ENCODE data around the gene CLDN34.

Gene CLDN34

DNA sequence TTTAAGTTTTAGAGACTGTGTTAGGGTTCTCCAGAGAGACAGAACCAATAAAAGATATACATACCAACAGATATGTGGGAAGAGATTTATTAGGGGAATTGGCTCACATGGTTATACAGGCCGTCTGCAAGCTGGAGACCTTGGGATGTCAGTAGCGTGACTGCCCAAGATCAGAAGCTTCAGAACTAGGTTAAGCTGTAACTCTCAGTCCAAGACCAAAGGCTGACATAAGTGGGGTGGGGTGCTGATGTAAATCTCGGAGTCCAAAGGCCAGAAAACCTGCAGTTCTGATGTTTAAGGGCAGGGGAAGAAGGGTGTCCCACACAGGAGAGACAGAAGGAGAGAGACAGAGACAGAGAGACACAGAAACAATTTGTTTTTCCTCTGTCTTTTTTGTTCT lies 10.5 kb downstream of the CLDN34 start:
- in situ Hi-C loops (cut with MboI; ENCODE audit: low sequenced_read_pairs) = loop anchor here (25.0 kb wide), 1 partner anchor 90 kb away; no protein-coding TSS in a partner anchor

DNA sequence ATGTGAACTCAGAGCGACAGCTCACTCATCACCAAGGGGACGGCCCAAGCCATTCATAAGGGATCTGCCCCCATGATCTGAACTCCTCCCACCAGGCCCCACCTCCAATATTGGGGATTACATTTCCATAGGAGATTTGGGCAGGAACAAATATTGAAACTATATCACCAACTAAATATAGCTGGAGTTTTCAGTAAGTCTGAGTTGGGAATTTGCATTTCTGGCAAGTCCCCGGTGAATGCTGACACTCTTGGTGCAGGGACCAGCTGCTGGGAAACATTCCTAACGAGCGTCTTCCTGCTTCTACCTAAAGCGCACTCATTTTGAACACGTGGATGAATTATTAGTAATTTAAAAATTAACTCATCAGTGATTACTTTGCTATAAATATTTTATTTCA lies 13.2 kb downstream of the CLDN34 start:
- in situ Hi-C loops (cut with MboI; ENCODE audit: low sequenced_read_pairs) = loop anchor here (25.0 kb wide), 1 partner anchor 93 kb away; no protein-coding TSS in a partner anchor

DNA sequence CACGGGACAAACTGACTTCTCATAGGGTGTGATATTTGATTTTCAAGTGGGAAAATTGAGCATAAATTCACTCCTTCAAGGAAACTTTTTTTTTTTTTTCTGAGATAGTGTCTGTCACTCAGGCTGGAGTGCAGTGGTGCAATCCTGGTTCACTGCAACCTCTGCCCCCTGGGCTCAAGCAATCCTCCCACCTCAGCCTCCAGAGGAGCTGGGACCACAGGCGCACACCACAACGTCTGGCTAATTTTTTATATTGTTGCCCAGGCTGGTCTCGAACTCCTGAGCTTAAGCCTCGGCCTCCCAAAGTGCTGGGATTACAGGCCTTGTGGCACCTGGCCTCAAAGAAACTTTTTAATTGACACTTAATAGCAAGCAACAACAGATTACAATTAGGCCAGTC lies 13.8 kb downstream of the CLDN34 start:
- in situ Hi-C loops (cut with MboI; ENCODE audit: low sequenced_read_pairs) = loop anchor here (25.0 kb wide), 1 partner anchor 94 kb away; no protein-coding TSS in a partner anchor

DNA sequence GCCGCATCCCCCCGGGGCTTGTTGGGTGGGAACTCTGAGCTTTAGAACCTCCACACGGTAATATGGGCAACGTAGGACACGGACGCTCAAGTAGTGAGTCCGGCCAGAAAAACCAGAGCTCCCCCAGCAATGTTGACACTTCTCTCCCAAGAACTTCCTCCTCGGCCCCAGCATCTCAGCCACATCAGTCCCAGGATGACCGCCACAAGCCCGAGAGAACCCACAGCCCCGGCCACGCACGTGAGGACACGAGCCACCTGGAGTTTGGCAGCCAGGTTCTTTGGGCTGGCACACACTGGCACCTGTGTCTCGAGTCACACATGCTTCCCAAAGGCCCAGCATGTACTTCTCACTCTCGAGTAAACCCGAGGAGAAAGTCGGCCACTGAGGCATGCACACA lies 16.3 kb downstream of the CLDN34 start:
- in situ Hi-C loops (cut with MboI; ENCODE audit: low sequenced_read_pairs) = loop anchor here (25.0 kb wide), 1 partner anchor 96 kb away; no protein-coding TSS in a partner anchor

DNA sequence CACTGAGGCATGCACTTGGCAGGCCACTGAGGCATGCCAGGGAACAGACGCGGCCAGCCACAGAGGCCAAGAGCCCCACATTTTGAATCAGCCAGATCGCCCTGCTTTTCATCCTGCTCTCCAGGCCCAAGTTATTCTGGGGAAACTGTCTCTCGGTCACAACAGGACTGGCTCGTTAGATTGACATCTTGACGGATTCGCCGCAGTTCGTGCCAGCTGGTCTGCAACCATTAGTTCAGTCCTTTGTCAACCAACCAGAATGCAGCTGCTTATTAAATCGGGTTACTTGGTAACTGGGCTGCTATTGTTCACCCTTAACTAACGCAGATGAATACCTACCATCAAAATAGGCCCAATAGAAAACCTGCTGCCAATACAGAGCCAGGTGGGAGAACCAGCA lies 16.7 kb downstream of the CLDN34 start:
- in situ Hi-C loops (cut with MboI; ENCODE audit: low sequenced_read_pairs) = loop anchor here (25.0 kb wide), 1 partner anchor 97 kb away; no protein-coding TSS in a partner anchor

DNA sequence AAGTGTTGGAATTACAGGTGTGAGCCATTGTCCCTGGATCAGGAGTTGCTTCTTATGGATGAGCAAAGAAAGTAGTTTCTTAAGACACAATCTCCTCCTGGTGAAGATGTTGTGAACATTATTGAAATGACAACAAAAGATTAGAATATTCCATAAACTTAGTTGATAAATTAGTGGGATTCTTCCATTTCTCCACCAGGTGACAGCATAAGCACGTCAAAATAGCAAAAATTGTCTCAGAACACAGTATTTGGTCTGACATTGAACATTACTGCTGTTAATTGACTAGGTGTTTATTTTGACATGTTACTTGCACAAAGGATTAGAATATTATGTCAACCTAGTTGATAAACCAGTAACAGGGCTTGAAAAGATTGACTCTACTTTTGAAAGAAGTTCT lies 21.6 kb downstream of the CLDN34 start:
- in situ Hi-C loops (cut with MboI; ENCODE audit: low sequenced_read_pairs) = loop anchor here (25.0 kb wide), 1 partner anchor 101 kb away; no protein-coding TSS in a partner anchor

DNA sequence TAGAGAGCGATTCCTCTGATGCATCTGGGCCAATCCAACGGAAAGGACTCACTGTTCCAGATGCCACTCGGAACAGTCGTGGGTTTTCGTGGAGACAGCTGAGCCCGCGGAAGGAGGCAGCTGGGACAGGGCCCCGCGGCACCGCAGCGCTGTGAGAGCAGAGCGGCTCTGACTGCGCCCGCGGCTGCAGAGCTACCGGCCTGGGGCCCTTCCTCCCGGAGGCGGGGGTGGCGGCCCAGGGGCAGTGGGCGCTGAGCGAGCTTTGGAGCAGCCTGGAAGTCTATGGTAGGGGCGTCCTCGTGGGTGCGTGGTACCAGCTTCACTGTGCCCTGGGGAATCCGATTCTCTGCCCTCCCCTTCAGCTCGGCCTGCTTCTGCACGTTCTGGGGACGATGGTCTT lies 24.9 kb downstream of the CLDN34 start:
- in situ Hi-C loops (cut with MboI; ENCODE audit: low sequenced_read_pairs) = loop anchor here (10.0 to 25.0 kb wide), 2 partner anchors 105 to 123 kb away; no protein-coding TSS in a partner anchor

DNA sequence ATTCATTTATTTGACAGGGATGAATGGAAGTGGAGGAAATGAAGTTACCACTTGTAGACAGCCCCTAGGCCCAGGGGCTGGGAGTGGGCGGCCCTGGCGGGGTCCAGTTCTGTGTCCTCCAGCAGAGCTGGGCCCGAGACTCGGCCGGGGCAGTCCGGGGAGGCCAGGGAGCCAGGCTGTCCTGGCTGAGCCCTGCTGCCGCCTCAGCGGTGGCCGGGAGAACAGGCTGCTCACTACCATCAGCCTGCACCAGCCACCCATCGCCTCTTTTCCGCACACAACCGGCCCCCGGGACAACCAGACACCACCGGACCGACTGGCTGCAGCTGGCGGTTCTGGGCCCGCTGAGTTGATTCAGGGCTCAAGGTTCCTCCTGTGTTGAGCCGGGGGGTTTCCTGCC lies 25.6 kb downstream of the CLDN34 start:
- in situ Hi-C loops (cut with MboI; ENCODE audit: low sequenced_read_pairs) = loop anchor here (10.0 to 25.0 kb wide), 2 partner anchors 105 to 122 kb away; no protein-coding TSS in a partner anchor

DNA sequence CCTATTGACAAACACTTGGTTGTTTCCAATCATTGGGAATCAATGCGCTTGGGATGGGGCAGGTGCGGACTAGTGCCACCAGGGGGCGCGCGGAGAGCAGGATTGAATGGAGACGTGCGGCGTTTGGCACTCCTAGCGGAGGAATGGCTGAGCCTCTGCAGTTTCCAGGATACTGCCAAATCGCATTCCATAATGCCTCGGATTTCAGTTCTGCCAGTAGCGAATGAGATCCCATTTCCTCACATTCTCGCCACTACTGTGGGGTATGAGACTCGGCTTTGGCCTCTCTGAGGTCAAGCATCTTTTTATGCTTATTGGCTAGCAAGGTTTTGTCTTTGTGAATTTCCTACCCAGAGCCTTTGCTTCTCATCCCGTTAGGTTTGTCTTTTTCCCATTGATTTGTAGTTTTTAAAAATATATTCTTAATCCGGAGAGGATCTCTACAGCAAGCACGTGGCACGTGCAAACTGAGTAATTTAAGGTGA lies 28.7 kb downstream of the CLDN34 start:
- in situ Hi-C loops (cut with MboI; ENCODE audit: low sequenced_read_pairs) = loop anchor here (10.0 to 25.0 kb wide), 2 partner anchors 109 to 119 kb away; no protein-coding TSS in a partner anchor

DNA sequence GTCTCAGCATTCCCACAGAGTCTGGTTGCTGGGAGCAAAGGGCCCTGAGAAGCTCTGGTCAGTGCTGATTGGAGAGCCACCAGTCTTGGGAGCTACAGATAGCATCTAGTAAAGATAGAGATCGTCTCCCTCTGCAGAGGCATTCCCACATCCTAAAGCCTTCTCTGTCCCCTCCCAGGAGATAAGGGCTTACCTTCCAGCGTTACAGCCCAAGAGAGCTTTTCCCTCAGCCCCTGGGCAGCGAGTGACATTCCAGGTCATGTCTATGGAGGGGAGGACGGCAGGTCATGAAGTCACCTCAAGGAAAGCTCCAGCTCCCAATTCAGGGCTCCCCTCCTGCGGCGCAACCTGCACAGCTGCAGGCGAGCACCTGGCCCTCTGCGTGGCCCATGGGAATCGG lies 29.9 kb downstream of the CLDN34 start:
- in situ Hi-C loops (cut with MboI; ENCODE audit: low sequenced_read_pairs) = loop anchor here (10.0 to 25.0 kb wide), 2 partner anchors 110 to 118 kb away; no protein-coding TSS in a partner anchor

DNA sequence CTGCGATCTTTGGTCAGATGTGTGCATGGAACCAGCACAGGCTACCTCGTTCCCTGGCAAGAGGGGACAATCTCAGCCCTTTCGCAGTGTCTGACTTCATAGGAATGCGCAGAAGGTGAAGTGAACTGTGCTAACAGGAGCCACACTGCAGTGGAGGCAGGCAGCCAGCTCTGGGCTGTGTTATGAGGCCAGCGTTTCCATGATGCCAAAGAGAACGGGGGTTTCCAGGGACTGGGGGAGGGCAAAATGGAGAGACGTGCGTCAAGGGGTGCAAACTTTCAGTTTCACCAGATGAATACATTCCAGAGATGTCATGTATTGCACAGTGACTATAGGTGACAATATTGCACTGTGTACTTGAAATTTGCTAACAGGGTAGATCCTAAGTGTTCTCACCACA lies 30.4 kb downstream of the CLDN34 start:
- in situ Hi-C loops (cut with MboI; ENCODE audit: low sequenced_read_pairs) = loop anchor here (10.0 to 25.0 kb wide), 2 partner anchors 110 to 117 kb away; no protein-coding TSS in a partner anchor

DNA sequence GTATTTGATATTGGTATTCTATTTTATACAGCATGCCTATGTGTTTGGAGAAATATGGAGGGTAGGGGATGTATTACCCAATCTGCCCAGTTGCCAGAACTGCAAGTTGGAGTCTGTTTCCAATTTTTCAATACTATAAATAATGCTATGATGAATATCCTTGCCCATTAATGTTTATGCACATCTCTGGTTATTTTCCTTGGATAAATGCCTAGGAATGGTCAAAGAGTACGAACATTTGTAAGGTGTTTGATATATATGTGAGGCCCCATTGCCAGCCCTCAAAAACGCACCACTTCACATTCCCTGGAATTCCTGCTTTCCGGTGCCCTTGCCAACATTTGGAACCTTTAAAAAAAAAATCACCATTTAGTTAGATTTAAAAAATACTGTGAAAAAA lies 34.3 kb downstream of the CLDN34 start:
- in situ Hi-C loops (cut with MboI; ENCODE audit: low sequenced_read_pairs) = no loop called here

DNA sequence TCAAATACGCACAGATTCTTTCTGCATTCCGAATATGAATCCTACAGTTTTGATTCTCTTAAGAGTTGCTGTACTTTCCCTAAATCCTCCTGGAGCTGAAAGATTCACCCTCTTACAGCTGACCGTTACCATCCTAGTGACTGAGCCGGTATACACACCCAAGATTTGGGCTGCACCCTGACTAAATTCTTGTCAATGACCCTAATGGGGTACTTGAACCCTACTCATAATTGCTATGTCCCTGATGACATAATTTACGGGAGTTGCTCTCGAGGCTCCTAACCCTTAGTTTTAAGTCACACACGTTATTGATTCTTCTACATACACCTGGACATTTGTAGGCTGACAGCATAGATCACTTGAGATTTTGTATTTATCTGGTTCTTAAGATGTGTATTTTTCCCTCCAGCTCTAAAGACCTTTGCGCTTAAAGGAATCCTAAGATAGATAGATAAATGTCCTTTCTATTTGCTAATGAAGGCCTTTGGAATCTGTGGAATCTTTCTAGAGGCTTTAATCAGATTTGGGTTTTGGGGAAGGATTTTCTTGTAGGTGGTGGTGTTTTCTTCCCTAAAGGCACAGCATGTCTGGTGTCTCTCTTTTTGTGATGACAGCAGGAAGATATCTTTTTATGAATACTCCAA lies 37.8 kb downstream of the CLDN34 start:
- in situ Hi-C loops (cut with MboI; ENCODE audit: low sequenced_read_pairs) = no loop called here

DNA sequence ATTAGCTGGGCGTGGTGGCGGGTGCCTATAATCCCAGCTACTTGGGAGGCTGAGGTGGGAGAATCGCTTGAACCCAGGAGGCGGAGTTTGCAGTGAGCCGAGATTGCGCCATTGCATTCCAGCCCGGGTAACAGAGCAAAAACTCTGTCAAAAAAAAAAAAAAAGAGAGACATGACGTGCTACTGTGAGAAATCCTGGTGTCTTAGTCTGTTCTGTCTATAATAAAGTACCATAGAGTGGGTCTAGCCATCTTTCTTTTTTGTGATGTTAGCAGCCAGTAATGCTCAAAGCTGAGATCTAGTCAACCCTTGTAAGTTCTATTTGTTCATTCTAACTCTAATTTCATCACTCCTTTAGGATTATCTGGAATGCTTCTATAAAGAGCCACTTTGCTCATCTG lies 38.9 kb downstream of the CLDN34 start:
- in situ Hi-C loops (cut with MboI; ENCODE audit: low sequenced_read_pairs) = no loop called here

DNA sequence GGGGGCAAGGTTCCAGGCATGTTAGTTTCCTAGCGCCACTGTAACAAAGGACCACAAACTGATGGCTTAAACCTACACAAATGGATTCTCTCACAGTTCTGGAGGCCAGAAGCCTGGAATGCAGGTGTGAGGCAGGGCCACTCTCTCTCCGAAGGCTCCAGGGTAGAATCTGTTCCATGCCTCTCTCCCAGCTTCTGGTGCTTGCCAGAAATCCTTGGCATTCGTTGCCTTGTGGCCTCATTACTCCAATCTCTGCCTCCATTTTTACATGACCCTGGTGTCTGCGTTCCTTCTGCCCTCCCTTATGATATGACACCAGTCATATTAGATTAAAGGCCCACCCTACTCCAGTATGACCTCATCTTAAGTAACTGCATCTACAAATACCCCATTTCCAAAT lies 39.6 kb downstream of the CLDN34 start:
- in situ Hi-C loops (cut with MboI; ENCODE audit: low sequenced_read_pairs) = no loop called here

DNA sequence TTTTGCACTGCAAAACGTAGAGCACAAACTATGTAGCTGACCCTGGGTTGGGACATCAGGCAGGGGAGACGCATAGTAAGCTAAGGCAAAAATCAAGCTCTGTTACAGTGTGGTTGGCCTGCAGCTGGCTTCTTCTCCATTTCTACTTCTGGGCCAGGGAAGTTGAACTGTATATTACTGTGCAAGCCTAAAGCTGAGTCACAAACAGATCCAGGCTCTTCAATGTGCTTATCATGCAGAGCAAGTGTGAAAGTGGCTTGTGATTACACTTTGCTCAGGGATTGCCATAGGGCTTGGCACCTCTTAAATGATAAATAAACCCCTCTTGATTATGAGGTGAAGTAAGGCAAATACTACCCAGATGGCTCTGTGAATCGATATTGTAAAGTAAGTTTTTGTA lies 40.5 kb downstream of the CLDN34 start:
- in situ Hi-C loops (cut with MboI; ENCODE audit: low sequenced_read_pairs) = no loop called here

DNA sequence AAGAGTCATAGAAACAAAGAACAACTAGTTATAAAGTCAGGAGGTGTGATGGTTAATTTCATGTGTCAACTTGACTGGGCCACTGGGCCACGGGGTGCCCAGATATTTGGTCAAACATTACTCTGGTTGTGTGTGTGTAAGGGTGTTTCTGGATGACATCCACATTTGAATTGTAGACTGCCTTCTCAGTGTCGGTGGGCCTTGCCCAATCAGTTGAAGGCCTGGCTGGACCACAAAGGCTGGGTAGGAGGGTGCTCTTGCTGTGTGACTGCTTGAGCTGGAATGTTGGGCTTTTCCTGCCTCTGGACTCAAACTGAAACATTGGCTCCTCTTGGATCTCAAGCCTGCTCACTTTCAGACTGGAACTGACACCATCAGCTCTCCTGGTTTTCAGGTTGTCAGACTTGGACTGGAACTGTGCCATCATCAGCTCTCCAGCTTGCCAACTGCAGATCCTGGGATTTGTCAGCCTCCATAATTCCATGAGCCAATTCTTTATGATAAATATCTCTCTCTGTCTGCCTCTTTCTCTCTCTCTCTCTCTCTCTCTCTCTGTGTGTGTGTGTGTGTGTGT lies 41.4 kb downstream of the CLDN34 start:
- in situ Hi-C loops (cut with MboI; ENCODE audit: low sequenced_read_pairs) = no loop called here

DNA sequence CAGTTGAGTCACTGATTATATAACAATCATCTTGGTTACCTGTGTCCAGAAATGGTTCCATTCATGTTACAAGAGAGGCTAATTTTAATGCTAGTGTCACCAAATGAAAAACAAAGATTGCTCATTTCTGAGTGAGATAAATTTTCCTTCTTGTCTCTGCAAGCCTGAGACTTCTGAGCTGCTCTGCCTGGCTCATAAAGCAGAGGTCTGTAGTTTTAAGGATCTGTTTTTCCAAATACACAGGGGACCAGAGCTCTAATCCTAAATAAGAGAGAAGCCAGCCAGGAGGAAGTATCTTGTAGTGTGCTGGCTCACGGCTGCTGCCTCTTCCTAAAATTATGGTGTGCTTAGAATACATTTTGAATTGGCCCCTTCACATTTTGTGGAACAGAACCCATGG lies 42.6 kb downstream of the CLDN34 start:
- in situ Hi-C loops (cut with MboI; ENCODE audit: low sequenced_read_pairs) = no loop called here

DNA sequence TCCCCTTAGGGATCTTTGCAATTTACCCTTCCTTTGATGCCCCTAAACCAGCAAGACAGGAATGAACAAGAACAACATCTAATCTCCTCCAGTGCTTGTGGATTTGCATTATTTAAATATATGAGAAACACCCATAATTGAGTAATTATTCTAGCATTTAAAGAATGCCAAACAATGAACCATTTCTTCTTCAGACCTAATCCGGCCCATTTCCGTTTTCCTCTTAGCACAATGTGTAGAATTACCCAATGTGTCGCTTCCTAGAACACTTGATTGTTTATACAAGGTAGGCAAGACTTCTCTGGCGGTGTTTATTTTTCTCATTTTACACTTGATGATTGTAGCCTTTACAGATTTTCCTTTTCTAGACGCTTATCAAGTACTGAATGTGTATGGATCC lies 43.5 kb downstream of the CLDN34 start:
- in situ Hi-C loops (cut with MboI; ENCODE audit: low sequenced_read_pairs) = no loop called here

DNA sequence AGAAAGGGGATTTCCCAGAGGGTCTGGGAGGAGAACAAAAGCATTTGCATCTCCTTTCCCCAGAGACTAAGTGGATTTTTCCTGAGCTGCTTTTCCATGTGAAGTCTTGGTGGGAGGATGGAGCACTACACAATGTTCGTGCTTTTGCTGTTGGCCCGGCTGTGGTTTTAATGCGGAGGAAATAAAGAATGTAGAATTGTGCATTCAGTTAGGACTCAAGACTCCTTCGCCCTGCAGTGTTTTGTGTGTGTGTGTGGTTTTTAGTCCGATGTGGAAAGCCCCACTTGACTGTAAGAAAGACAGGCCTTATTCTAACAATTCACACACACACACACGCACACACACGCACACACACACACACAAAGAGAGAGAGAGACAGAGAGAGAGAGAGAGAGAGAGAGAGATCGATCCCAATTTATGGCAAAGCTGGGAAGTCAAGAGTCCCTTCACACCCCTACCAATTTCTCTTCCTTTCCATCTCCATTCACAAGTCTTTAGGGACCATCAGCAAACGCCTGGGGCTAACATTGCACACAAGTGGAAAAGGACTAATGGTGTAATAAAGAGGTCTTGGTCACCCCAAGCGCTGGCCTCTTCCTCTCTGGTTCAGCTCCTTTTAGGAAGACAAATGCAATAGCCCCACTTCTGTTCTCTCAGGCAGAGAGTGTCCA lies 44.2 kb downstream of the CLDN34 start:
- in situ Hi-C loops (cut with MboI; ENCODE audit: low sequenced_read_pairs) = no loop called here

DNA sequence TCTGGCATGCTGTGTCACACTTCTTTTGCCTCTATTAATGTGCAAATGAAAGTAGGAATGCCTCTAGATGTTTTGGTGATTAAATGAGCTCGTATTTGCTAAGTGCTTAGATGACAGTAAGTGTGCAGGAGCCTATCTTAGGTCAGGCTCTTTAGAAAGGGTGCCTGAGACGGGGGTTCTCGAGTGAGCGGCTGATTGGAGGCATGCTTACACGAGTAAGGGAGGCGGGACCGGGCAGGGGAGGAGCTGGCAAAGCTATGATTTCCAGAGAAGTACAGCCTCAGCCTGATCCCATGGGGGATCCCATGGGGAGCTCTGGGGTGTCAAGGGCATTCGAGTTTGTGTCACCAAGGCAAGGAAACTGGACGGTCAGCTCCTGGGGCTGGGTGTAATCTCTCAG lies 44.8 kb downstream of the CLDN34 start:
- in situ Hi-C loops (cut with MboI; ENCODE audit: low sequenced_read_pairs) = no loop called here
